Activated effector memory CD4-positive, alpha-beta T cell treated with Interleukin-2 at 50 U/mL for 16 hours (primary cell): Measurements from ENCODE around the gene PARD3.
"Not testable (repeated sequence)": the region's sequence is repeated elsewhere in the genome, so short reads cannot be mapped to it uniquely, and the experiment has no call there.

Experiments
- DNase-seq: peaks from one replicate; pipeline ENCODE4 v3.0.0-alpha.2; 2020

Gene PARD3

GRCh38 chr10:34815185-34816084, at the start of gene PARD3:
TSS of gene PARD3 (minus strand) at chr10:34815296. CDS start at chr10:34814995, 301 bp downstream.
- DNase-seq = no peak

GRCh38 chr10:34864149-34865067, 49.3 kb upstream of the PARD3 start:
- no peak for DNase-seq

GRCh38 chr10:34862892-34863291, 47.8 kb upstream of the PARD3 start:
- DNase-seq = no peak

GRCh38 chr10:34861293-34862021, 46.4 kb upstream of the PARD3 start:
- DNase-seq = no peak

GRCh38 chr10:34859170-34859569, 44.1 kb upstream of the PARD3 start:
- no peak for DNase-seq

GRCh38 chr10:34858003-34858402, 42.9 kb upstream of the PARD3 start:
- DNase-seq = no peak

GRCh38 chr10:34854147-34854601, 39.1 kb upstream of the PARD3 start:
- no peak for DNase-seq

- DNase-seq = no peak
Measured at GRCh38 chr10:34853357-34853756, 38.3 kb upstream of the PARD3 start.

GRCh38 chr10:34850558-34850957, 35.5 kb upstream of the PARD3 start:
- DNase-seq = no peak

GRCh38 chr10:34850036-34850435, 34.9 kb upstream of the PARD3 start:
- no peak for DNase-seq

GRCh38 chr10:34845070-34845469, 30.0 kb upstream of the PARD3 start:
- DNase-seq = no peak

- DNase-seq = no peak
Measured at GRCh38 chr10:34844448-34844847, 29.4 kb upstream of the PARD3 start.

- not testable (repeated sequence) for DNase-seq
Measured at GRCh38 chr10:34843470-34843869, 28.4 kb upstream of the PARD3 start.

- DNase-seq = no peak
Measured at GRCh38 chr10:34838366-34838900, 23.3 kb upstream of the PARD3 start.

GRCh38 chr10:34835908-34836508, 20.9 kb upstream of the PARD3 start:
- DNase-seq = no peak

GRCh38 chr10:34834274-34834673, 19.2 kb upstream of the PARD3 start:
- no peak for DNase-seq

GRCh38 chr10:34830217-34830822, 15.2 kb upstream of the PARD3 start:
- DNase-seq = no peak

GRCh38 chr10:34826857-34827766, 12.0 kb upstream of the PARD3 start:
- no peak for DNase-seq

- no peak for DNase-seq
Measured at GRCh38 chr10:34826221-34826620, 11.1 kb upstream of the PARD3 start.

GRCh38 chr10:34825414-34825813, 10.3 kb upstream of the PARD3 start:
- no peak for DNase-seq

GRCh38 chr10:34824870-34825269, 9.8 kb upstream of the PARD3 start:
- DNase-seq = no peak
